ENCODE data around the gene TECTB. TPM values are rescaled to one million over a fixed set of nuclear protein-coding genes. Genes with fewer than 3 reads are reported as not detected.
"Not testable (repeated sequence)": the region's sequence is repeated elsewhere in the genome, so short reads cannot be mapped to it uniquely, and the experiment has no call there.

Gene TECTB
- total RNA-seq, 1 experiment from 2014 or later: 0.27 TPM

DNA sequence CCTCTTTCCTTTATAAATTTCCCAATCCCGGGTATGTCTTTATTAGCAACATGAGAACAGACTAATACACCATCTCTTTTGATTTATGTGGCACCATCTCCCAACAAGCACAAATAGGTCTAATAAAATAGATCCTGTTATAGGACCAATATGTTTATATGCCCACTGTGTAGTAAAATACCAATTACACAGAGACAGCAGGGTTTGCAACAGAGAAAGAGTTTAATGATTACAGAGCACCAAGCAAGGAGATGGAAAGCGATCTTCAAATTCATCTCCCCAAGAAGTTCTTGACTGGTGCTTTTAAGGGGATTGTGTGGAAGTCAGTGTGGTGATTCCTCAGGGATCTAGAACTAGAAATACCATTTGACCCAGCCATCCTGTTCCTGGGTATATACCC lies 33.5 kb upstream of the TECTB start:
- ChIA-PET POLR2A (no interaction called here), CTCF (no interaction called here)
- TF ChIP-seq CTCF (IDR thresholded peaks at IDR 0.05; ENCODE audit: insufficient read depth in 1 of 2, low read depth in 1 of 2, low read length in 1 of 2, severe bottlenecking in 1 of 2, unreplicated experiment in 1 of 2): no peak
- DNase-seq: no peak
- BruUV-seq (replicated peaks): no TSS peak
- no peak overlapping the region for H3K4me3 ChIP-seq (ENCODE audit: low read depth, low read length)
- no peaks in the 10 kb centered on the region for H3K36me3 Mint-ChIP-seq (ENCODE audit: insufficient read depth, unreplicated experiment)
- H3K27me3 Mint-ChIP-seq (ENCODE audit: insufficient read depth, unreplicated experiment): no peaks in the 10 kb centered on the region
- H3K9me3 Mint-ChIP-seq (ENCODE audit: unreplicated experiment): peaks cover 24% of the 10 kb centered on the region
- no peaks in the 10 kb centered on the region for H3K36me3 ChIP-seq (ENCODE audit: control insufficient read depth, insufficient read depth, low read length)
- H3K4me1 ChIP-seq: no peaks in the 10 kb centered on the region
- H3K9me3 ChIP-seq: peaks cover 16% of the 10 kb centered on the region
- intact Hi-C loops (cut with micrococcal nuclease; ENCODE audit: unreplicated experiment): no loop called here
- H3K4me1 Mint-ChIP-seq (ENCODE audit: low read depth, unreplicated experiment): no peaks in the 10 kb centered on the region
- no peak overlapping the region for H3K4me3 Mint-ChIP-seq (ENCODE audit: unreplicated experiment)
- H3K27me3 ChIP-seq (replicated peaks; ENCODE audit: control insufficient read depth, insufficient read depth, low read length): no peaks in the 10 kb centered on the region
- no peak overlapping the region for H3K27ac Mint-ChIP-seq (ENCODE audit: unreplicated experiment)

DNA sequence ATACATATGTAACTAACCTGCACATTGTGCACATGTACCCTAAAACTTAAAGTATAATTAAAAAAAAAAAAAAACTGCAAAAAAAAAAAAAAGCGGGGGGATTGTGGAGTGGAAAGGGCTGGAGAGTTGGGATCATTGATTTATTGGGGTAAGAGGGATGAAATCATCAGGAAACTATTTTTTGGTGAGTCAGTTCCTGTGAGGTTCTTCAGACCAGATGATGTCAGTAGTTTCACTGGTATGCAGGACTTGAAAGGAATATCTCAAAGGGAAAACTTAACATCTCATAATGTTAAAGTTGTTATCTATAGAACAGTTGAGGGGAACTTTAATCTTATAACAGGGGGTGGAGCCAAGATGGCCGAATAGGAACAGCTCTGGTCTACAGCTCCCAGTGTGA lies 32.6 kb upstream of the TECTB start:
- ChIA-PET POLR2A (no interaction called here), CTCF (no interaction called here)
- intact Hi-C loops (cut with micrococcal nuclease; ENCODE audit: unreplicated experiment): no loop called here
- Mint-ChIP-seq H3K27ac (ENCODE audit: unreplicated experiment) (no peak overlapping the region), H3K4me3 (ENCODE audit: unreplicated experiment) (no peak overlapping the region), H3K9me3 (ENCODE audit: unreplicated experiment) (peaks cover 24% of the 10 kb centered on the region), H3K27me3 (ENCODE audit: insufficient read depth, unreplicated experiment) (no peaks in the 10 kb centered on the region), H3K36me3 (ENCODE audit: insufficient read depth, unreplicated experiment) (no peaks in the 10 kb centered on the region), H3K4me1 (ENCODE audit: low read depth, unreplicated experiment) (no peaks in the 10 kb centered on the region)
- no peak for TF ChIP-seq CTCF (IDR thresholded peaks at IDR 0.05; ENCODE audit: insufficient read depth in 1 of 2, low read depth in 1 of 2, low read length in 1 of 2, severe bottlenecking in 1 of 2, unreplicated experiment in 1 of 2)
- Histone ChIP-seq H3K27me3 (replicated peaks; ENCODE audit: control insufficient read depth, insufficient read depth, low read length) (no peaks in the 10 kb centered on the region), H3K4me3 (ENCODE audit: low read depth, low read length) (no peak overlapping the region), H3K4me1 (no peaks in the 10 kb centered on the region), H3K36me3 (ENCODE audit: control insufficient read depth, insufficient read depth, low read length) (no peaks in the 10 kb centered on the region), H3K9me3 (peaks cover 16% of the 10 kb centered on the region)
- no TSS peak for BruUV-seq (replicated peaks)
- DNase-seq: no peak

DNA sequence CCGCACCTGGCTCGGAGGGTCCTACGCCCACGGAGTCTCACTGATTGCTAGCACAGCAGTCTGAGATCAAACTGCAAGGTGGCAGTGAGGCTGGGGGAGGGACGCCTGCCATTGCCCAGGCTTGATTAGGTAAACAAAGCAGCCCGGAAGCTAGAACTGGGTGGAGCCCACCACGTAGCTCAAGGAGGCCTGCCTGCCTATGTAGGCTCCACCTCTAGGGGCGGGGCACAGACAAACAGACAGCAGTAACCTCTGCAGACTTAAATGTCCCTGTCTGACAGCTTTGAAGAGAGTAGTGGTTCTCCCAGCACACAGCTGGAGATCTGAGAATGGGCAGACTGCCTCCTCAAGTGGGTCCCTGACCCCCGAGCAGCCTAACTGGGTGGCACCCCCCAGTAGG lies 32.0 kb upstream of the TECTB start:
- BruUV-seq (replicated peaks); H3K27me3 Mint-ChIP-seq (ENCODE audit: insufficient read depth, unreplicated experiment); H3K4me1 Mint-ChIP-seq (ENCODE audit: low read depth, unreplicated experiment); H3K4me3 ChIP-seq (ENCODE audit: low read depth, low read length); intact Hi-C loops (cut with micrococcal nuclease; ENCODE audit: unreplicated experiment); CTCF ChIA-PET; H3K36me3 ChIP-seq (ENCODE audit: control insufficient read depth, insufficient read depth, low read length); H3K36me3 Mint-ChIP-seq (ENCODE audit: insufficient read depth, unreplicated experiment); H3K4me1 ChIP-seq; POLR2A ChIA-PET; H3K27ac Mint-ChIP-seq (ENCODE audit: unreplicated experiment); H3K4me3 Mint-ChIP-seq (ENCODE audit: unreplicated experiment); H3K27me3 ChIP-seq (replicated peaks; ENCODE audit: control insufficient read depth, insufficient read depth, low read length); DNase-seq: not testable (repeated sequence)
- peaks cover 24% of the 10 kb centered on the region for H3K9me3 Mint-ChIP-seq (ENCODE audit: unreplicated experiment)
- peaks cover 16% of the 10 kb centered on the region for H3K9me3 ChIP-seq

DNA sequence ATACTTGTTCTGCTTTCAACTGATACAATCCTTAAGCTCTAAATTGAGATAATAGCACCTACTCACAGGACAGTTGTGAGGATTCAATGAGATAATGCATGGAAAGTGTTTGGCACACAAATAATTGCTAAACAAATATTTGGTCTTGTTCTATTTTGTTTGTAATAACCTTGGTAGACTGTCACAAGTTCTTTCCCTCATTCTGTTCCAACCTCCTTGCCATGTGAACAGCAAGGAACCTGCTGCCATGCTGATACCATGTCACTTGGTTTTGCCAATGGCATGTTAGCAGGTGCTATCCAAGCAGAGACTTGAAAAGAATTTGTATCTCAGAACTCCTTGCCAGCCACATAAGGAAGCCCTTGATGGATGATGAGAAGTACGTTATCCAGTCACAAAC lies 24.8 kb upstream of the TECTB start:
- no peak overlapping the region for H3K4me3 ChIP-seq (ENCODE audit: low read depth, low read length)
- no peak for TF ChIP-seq CTCF (IDR thresholded peaks at IDR 0.05; ENCODE audit: insufficient read depth in 1 of 2, low read depth in 1 of 2, low read length in 1 of 2, severe bottlenecking in 1 of 2, unreplicated experiment in 1 of 2)
- H3K27me3 Mint-ChIP-seq (ENCODE audit: insufficient read depth, unreplicated experiment): no peaks in the 10 kb centered on the region
- no peak for DNase-seq
- H3K4me3 Mint-ChIP-seq (ENCODE audit: unreplicated experiment): no peak overlapping the region
- peaks cover 5% of the 10 kb centered on the region; the same call in 1 of the 2 replicates for H3K9me3 ChIP-seq
- peaks cover 25% of the 10 kb centered on the region for H3K4me1 Mint-ChIP-seq (ENCODE audit: low read depth, unreplicated experiment)
- no peaks in the 10 kb centered on the region for H3K27me3 ChIP-seq (replicated peaks; ENCODE audit: control insufficient read depth, insufficient read depth, low read length)
- intact Hi-C loops (cut with micrococcal nuclease; ENCODE audit: unreplicated experiment): no loop called here
- no peaks in the 10 kb centered on the region; the same call in 1 of the 2 replicates for H3K36me3 ChIP-seq (ENCODE audit: control insufficient read depth, insufficient read depth, low read length)
- H3K9me3 Mint-ChIP-seq (ENCODE audit: unreplicated experiment): peaks cover 10% of the 10 kb centered on the region
- POLR2A ChIA-PET: no interaction called here
- no peak overlapping the region for H3K27ac Mint-ChIP-seq (ENCODE audit: unreplicated experiment)
- no peaks in the 10 kb centered on the region for H3K36me3 Mint-ChIP-seq (ENCODE audit: insufficient read depth, unreplicated experiment)
- CTCF ChIA-PET: no interaction called here
- H3K4me1 ChIP-seq: peaks cover 31% of the 10 kb centered on the region
- no TSS peak for BruUV-seq (replicated peaks)
